ENCODE measurements around the gene MYO18B.

MYO18B gene

DNA sequence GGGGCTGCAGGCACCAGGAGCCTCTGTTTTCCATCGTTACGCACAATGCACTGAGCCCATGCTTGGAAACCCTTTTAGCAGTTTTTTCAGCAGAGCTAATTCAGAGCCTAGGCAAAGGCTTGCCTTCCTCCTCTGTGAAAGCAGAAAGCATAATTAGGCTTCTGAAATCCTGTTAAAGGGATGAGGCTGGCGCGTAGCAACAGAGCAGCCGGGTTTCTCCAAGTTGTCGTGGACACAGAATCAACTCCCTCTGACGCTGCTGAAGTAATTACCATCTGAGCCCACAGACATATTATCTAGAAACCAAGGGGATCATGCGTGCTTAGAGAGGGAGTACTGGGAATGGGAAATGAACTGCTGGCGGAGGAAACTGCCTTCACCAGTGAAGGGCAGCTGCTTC lies 85.4 kb downstream of the MYO18B start:
- DNase-seq: no peak

DNA sequence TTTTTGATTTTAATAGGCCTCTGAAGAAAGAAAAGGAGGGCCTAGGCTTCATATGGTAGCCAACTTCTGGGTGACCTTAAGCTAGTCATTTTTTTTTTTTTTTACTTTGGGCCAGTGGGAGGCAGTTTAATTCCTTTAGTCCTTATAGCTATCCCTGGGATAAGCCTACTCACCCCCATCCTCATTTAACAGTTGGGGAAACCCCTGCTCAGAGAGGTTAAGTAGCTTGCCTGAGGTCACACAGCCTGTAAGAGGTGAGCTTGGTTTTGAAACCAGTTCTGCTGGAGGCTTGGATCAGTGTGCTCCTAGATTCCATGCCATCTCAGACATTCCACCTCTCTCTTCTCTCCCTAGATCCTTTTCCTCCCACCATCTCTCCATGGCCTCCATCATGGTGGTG lies 86.4 kb downstream of the MYO18B start:
- no peak for DNase-seq

DNA sequence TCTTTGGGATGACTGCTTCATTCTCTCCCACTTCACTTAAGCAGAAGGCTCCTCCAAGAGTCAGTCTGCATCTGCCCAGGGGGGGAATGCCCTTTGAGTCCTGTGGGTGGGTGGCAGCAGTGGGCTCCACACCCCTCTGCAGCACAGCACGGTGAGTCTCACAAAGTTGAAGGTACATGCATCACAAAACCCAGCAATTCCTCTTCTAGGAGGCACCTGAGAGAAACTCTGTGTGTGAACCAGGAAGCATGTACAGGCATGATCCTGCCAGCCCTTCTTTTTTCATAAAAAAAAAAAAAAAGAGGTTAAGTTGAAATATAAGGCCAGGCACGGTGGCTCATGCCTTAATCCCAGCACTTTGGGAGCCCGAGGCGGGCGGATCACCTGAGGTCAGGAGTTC lies 87.2 kb downstream of the MYO18B start:
- no peak for DNase-seq

DNA sequence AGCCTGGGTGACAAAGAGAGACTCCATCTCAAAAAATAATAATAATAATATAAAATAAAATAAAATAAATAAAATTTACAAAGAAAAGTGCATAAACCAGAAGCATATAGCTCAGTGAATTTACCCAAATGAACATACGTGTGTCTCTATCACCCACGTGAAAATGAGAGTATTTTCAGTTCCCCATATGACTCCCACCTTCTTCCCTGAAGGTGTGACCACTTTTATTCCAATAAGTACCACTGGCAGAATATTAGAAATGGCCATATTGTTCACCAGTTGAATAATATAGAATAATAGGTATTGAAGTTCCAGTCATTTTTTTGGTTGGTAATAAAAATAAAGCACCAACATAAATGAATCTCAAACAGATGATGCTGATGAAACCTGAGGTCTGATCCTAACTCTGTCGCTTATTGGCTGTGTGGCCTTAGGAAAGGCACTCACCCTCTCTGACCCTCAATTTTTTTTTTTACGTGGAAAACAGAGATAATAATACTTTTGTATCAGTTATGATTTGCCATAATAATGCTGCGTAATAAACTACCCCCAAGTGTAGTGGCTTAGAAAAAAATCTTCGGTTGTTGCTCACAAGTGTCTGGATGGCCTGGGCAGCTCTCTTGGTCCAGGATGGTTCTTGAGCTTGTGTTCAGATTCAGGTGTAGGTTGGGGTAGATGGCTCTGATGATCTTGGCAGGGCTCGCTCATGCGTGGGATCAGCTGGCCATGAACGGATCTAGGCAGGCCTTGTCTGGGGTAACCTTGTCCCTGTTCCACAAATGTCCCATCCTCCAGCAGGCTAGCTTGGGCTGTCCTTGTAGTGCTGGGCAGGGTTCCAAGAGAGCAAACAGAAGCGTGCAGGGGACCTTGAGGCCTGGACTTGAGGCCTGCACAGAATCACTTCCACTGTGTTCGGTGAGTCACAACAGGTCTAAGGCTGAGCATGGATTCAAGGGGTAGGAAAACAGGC lies 88.1 kb downstream of the MYO18B start:
- no peak for DNase-seq

DNA sequence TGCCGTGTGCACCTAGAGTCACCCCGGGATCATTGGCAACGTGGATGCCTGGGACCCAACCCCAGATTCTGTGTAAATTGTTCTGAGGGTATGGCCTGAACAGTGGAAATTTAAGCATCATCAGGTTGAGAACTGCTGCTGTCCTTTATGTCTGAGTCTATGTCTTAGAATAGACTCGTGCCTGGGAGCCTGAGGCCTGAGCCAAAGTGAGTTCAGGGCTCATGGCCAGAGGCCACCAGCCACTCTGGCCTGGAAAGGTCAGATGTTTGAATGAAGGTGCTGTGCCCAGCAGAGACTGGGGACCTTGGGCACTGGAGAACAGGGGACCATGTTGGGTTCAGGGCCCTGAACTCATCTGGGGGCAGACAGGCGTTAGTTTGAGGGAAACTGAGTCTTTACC lies 91.1 kb downstream of the MYO18B start:
- no peak for DNase-seq

DNA sequence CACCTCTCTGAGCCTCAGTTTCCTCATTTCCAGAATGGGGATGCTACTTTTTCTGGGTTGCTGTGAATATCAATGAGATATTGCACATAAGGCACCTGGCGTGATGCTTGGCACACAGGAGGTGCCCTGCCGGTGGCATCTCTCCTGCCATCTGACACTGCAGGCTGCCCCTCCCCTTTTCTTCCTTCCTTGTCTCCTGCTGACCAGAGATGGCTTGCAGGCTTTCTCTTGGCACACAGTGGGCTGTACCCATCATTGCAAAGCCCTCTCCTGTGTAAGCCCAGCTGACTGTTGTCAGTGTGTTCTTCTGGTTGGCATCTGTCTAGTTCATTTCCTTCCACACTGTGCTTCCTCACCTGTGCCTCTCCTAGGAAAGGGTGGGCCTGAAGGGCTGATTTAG lies 91.7 kb downstream of the MYO18B start:
- DNase-seq: no peak

DNA sequence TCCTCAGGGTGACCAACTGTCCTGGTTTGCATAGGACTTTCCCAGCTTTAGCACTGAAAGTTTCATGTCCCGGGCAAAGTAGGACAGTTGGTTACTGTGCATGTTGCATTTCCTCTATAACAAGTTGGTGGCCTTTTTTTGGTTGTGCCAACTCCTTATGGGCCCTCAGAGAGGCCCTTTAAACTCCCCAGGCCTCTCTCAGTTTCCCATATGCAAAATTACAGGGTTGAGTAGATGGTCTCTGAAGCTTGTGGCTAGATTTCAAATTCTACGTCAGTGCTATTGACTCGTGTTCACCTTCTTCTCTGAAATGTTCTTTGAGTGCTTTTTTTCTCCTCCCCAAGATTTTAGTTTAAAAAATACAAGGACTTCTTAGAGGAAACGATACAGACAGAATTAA lies 92.5 kb downstream of the MYO18B start:
- DNase-seq: no peak

DNA sequence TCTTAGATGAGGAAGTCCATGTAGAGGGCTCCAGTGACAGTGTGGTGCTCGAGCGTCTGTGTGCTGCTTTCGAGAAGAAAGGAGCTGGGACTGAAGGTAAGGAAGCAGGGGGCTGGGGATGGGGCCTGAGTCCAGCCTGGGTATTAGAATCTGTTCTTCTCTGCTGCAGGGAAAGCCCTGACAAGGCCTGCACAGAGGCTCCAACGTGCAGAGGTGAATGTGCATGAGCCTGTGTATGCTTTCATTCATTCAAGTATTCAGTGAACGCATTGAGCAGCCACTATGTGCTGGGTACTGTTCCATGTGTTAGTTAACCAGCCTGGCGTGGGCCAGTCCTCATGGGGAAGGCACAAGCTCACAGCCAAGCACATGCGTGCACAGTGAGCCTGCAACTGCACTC lies 93.4 kb downstream of the MYO18B start:
- no peak for DNase-seq

DNA sequence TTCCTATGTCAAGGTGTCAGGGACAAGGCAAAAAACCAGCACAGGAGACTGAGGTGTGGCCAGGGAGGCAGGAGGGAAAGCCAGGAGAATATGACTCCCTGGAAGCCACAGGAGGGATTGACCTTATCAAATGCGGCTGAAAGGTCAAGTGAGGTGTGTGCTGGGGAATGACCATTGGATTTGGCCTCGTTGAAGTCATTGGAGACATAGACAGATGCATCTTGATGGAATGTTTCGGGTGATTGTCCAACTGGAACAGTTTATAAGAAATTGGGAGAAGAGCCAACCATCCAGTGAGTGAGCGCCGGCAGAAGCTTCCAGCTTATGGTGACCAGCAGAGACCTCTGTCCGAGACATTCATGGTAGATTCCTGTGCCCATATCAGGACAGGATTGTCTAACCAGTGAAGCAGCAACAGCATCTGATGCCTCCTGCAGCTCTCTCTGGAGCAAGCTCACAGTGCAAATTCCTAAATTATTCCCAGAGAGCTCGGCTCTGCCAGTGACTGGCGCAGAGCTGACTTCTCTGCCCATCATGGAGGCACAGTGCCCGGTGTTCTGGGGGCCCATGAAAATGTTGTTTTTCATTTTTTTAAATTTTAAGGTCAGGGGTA lies 95.4 kb downstream of the MYO18B start:
- no peak for DNase-seq

DNA sequence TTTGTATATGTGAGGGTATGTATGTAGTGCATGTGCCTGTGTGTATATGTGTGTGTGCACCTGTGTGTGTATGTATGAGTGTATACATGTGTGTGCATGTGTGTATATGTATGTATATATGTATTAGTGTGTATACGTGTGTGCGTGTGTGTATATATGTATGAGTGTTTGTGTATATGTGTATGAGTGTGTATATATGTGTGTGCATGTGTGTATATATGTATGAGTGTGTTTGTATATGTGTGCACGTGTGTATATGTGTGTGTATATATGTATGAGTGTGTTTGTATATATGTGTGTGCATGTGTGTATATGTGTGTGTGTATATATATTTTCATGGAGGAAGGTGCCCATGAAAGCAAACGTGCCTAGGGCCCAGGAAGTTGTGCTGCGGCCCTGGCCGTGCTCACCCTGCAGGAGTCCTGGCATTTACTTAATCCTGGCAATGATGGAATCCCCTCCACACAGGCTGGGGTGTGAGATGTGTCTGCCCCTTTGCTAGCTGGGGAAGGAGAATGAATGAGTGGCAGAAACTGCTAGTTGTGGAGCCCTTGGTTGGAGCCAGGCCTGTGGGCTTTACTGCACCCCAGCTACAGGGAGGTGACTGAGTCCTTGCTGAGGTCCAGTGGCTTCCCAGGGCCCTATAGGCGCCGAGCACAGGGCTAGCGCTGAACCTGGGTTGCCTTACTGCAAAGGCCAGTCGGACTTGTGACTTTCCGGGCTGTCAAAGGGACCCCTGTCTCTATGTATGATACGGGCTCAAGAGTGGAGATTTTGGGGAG lies 97.2 kb downstream of the MYO18B start:
- no peak for DNase-seq

DNA sequence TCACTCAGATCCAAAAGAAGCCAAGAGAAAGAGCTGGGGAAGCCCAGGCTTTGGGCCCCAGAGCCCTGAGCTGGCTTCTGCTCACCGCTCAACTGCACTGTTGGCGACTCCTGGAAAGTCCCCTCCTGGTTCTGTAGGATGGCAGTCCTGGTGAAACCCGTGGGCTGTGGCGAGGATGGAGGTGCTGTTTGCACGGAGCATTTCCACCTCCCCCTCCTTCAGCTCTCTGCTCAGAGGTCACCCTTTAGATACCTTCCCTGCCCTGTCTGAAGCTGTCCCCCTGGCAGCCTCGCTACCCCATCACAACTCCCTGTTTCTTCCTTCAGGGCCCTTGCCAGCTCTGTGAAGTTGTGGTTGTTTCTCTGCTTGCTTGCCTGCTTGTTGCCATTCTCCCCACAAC lies 97.8 kb downstream of the MYO18B start:
- no peak for DNase-seq

DNA sequence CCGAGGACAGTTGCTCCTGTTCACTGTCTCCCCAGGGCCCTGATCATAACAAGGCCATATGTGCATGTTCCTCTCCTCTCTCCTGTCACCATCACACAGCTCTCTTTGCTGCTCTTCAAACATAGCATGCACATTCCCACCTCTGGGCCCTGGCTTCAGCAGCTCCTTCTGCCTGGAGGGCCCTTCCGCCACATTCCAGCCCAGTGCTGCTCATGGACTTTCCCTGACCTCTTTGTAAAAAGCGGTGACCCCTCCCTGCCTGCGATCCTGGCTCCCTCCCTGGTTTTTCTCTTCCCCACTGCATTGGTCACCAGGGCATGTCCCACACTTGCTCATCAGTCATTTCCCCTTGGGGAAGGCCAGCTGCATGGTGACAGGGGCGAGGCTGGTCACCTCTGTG lies 98.2 kb downstream of the MYO18B start:
- no peak for DNase-seq

DNA sequence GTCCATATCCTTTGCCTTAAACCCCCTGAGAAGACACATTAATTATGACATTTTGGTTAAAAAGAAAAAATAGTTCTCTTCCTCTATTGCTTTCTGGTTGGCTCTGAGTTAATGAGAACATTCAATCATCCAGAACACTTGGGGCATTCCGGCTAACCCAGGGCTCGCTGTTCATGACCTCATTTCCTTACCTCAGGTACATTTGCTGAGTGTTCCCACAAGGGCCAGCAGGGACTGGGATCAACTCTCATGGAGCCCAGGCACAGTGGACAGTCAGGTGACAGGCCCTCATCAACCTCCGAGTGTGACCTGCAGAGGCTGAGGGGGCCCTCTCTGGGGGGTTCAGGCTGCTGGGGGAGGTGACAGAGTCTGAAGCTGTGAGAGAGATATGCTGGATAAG lies 98.9 kb downstream of the MYO18B start:
- no peak for DNase-seq

DNA sequence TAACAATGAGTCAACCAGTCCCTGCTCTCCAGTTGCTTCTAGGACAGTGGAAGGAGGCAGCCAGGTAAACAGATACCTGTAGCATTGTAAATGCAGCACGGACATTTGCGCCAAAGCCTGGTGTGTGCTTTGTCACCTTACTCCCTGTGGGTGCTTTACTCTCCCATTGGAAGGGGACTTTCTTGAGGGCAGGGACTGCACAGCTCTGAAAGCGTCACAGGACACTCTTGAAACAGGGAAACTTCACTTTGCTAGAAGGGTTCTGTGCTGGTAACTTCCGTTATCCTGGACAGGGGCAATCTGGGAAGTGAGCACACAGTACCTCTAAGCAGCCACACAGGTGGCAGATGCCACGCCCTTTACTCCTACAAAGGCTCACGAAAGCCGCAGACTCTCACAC lies 99.8 kb downstream of the MYO18B start:
- DNase-seq: no peak

DNA sequence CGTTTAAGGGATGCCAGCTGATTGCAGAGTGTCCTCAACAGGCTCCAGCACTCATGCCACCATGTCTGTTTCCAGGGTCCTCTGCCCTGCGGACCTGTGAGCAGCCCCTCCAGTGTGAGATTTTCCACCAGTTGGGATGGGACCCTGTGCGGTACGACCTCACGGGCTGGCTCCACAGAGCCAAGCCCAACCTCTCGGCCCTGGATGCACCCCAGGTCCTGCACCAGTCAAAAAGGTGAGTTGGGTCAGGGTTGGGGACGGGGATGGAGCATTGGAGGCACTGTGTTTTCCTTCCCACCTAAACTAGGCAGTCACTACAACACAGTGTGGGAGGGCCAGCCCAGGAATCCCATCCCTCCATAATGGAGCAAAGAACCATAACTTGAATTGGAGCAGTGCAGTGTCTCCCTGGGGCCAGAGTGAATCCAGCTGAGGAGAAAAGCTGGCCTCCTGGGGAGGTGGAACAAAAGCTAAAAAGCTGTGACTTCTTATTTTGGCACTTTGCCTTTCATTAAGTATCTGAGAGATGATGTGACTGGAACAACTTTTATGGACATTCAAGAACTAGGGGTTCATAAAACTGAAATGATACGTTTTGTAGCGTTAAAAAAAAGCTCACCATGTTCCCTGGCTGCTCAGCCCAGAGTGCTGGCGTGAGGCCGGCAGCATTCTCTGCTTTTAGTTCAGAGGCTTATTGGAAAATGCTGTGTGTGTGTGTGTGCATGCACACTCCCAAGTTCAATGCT lies 101.8 kb downstream of the MYO18B start:
- no peak for DNase-seq

DNA sequence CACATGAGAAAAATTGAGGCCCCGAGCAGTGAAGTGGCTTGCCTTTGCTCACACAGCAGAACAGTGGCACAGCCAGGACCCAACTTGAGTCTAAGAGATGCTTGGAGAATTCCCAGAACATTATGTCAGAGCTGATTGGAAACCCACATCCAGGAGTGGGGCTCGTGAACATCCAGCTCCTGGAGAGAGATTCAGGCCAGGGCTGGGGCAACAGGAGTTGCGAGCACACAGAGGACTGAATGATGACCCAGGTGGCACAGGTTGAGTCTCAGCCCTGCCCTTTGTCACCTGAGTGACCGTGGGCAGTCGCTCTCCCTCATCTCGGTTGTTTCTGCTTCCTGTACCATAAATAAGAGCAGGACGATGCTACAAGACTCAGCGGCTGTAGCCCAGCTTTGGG lies 102.6 kb downstream of the MYO18B start:
- DNase-seq: no peak

DNA sequence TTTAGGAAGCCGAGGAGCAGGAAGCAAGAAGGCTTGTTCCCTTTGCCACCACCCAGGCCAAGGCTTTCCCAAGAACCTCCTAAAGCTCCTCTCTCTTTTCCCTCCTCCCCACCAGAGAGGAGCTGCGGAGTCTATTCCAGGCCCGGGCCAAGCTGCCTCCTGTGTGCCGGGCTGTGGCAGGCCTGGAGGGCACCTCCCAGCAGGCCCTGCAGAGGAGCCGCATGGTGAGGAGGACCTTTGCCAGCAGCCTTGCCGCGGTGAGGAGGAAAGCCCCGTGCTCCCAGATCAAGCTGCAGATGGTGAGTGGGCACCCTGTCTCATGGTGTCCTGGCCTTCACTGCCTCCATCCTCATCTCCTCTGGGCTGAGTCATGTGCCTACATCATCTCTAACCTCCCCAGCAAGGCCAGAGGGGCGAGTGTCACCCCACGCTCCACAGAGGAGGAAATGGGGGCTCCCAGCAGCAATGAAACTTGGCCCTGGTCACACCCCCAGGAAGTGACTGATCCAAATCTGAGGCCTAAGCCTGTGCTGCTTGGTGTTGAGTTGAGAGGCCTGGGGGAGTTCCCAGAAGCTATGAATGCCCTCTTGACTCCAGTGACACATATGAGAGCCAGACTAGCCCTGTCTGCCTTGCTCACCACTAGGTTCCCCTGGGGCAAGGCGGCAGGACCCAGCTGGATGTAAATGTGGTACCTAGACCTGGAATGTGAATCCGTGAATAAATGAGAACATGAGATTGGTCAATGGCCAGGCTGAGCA lies 104.2 kb downstream of the MYO18B start:
- DNase-seq: no peak

DNA sequence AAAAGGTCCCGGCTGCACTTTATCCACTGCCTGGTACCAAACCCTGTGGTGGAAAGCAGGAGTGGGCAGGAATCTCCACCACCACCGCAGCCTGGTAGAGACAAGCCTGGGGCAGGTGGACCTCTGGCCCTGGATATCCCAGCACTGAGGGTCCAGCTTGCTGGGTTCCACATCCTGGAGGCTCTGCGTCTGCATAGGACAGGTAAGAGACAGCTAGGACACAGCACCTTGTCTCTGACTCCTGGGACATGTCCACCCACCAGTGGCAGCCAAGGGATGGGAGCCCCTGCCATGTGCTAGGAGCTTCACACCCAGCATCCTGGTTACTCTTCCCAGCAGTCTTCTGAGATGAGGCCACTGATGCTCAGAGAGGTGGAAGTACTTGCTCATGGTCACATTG lies 105.5 kb downstream of the MYO18B start:
- no peak for DNase-seq

DNA sequence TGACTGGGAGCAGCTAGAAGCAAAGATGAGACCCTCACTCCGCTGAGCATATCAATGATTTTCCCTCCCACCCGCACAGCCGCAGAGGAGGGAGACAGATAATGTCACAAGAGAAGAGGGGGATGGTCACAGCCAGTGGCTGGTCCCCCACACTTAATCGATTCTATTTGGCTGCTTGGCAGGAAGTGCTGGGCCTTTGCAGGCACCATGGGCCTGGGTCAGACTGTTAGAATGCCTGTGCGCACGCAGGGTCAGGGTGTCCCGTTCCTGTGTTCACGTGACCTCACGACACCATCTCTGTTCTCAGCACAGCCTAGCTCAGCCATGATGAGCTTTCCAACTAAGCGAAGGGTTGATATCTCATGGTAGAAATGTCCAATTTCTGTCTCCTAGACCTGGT lies 107.0 kb downstream of the MYO18B start:
- no peak for DNase-seq

DNA sequence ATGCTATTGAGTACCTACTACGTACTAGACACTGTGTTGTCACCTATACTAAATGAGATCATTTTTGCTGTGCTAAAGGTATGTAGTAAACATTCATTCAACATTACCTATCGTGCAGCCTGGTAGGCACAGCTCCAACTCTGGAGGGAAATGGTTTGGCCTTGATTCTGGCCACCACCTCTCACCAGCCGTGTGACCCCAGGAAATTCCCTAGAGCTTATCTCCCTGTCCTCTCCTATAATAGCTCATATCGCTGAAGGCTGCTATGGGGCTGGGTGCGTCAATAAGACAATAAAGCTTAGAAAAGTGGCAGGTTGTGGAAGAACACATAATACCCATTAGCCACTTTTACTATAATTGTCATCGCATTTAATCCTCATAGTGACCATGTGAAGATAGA lies 107.5 kb downstream of the MYO18B start:
- DNase-seq: no peak

DNA sequence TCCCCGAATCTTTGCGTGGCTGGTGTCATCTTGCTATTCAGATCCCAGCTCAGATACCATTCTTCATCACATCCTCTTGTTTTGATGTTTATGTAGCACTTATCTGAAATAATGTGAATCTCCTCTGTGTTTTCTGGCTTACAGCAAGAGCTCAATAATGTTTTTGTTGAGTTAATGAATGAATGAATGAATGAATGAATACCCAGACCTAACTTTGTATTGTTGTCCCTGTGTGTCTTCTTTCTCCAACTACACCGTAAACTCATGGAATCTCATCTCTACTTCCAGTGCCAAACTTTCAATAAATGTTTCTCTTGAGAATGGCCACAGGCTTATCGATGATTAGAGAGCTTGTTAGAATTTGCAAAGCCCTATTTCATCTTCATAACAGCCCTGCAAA lies 110.2 kb downstream of the MYO18B start:
- DNase-seq: no peak

DNA sequence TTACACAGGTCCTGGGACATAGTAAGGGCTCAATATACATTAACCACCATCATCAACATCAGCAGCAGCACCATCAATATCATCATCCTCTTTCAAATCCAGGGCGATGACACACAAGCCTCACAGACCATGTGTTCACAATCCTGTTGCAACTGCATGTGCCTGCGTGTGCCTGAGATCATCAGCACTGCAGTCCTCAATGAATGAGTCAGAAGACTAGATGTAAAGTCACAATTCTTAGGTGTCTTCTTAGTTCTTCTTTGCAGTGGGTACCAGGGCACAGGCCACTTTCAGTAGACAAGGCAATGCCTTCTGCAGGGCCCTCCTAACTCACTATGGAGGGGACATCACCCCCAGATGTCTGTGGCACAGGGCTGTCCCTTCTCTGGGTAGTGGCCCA lies 111.1 kb downstream of the MYO18B start:
- no peak for DNase-seq

Data from Kasumi-1 (cell line).